Parathyroid adenoma (tissue), 2 donors: ENCODE results near the gene EFCAB11.

Source experiments
- H2AFZ ChIP-seq: fragments of 300-600 bp; sonication (generic); one replicate; pipeline ENCODE4 v1.7.0; 2017; ENCODE audit warnings: antibody characterized with exemption, mild to moderate bottlenecking
- H3K27ac ChIP-seq: fragments of 300-600 bp; sonication (generic); one replicate; pipeline ENCODE4 v1.7.0; 2017
- H3K27me3 ChIP-seq: fragments of 300-600 bp; sonication (generic); one replicate; pipeline ENCODE4 v1.7.0; 2017; ENCODE audit warnings: low read length; ENCODE audit not compliant: control insufficient read depth, insufficient read depth
- H3K36me3 ChIP-seq: fragments of 300-600 bp; sonication (generic); one replicate; pipeline ENCODE4 v1.7.0; 2017; ENCODE audit warnings: low read length; ENCODE audit not compliant: control insufficient read depth, insufficient read depth
- H3K4me1 ChIP-seq: fragments of 300-600 bp; sonication (generic); one replicate; pipeline ENCODE4 v1.7.0; 2017; ENCODE audit warnings: control low read depth
- H3K4me2 ChIP-seq: fragments of 300-600 bp; sonication (generic); one replicate; pipeline ENCODE4 v1.7.0; 2017; ENCODE audit warnings: low read length
- H3K4me3 ChIP-seq: fragments of 300-600 bp; sonication (generic); one replicate; pipeline ENCODE4 v1.7.0; 2017; ENCODE audit warnings: low read depth, low read length
- H3K79me2 ChIP-seq: fragments of 300-600 bp; sonication (generic); one replicate; pipeline ENCODE4 v1.7.0; 2017; ENCODE audit warnings: control low read depth
- H3K9ac ChIP-seq: fragments of 300-600 bp; sonication (generic); one replicate; pipeline ENCODE4 v1.7.0; 2017; ENCODE audit warnings: mild to moderate bottlenecking
- H3K9me3 ChIP-seq: fragments of 300-600 bp; sonication (generic); one replicate; pipeline ENCODE4 v1.7.0; 2017; ENCODE audit warnings: low read length; ENCODE audit not compliant: control insufficient read depth
- TF ChIP-seq, protein P1 (sequence below): fragments of 300-600 bp; sonication (generic); IDR thresholded peaks from one replicate; pipeline ENCODE4 v1.7.0; 2017; ENCODE audit warnings: antibody characterized with exemption, mild to moderate bottlenecking
- donor health status: primary hyperparathyroidism.

The EFCAB11 gene

DNA sequence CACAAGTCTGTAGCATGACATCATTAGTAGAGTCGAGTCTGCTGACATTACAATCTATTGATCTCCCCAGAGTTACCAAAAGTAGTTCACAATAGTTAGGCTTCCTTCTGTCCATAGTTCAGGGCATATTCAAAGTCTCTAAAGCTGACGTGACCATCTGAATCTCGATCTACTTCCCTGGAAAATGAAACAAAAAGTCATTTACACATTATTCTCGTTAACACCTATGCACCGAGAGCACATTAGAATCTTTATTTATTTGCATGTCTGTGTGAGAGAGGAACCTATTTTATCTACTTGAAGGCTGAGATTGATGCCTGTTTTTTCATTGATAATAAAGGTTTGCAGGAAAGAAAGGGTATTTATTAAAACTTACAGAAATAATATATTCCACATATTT, 157.4 kb downstream of the EFCAB11 start:
- H3K9me3 ChIP-seq: no peaks in the 10 kb centered on the region
- H3K27ac ChIP-seq: no peak overlapping the region
- no peak overlapping the region for H3K4me3 ChIP-seq
- H3K4me2 ChIP-seq: no peak overlapping the region
- H3K79me2 ChIP-seq: no peaks in the 10 kb centered on the region
- TF ChIP-seq, protein P1, sequence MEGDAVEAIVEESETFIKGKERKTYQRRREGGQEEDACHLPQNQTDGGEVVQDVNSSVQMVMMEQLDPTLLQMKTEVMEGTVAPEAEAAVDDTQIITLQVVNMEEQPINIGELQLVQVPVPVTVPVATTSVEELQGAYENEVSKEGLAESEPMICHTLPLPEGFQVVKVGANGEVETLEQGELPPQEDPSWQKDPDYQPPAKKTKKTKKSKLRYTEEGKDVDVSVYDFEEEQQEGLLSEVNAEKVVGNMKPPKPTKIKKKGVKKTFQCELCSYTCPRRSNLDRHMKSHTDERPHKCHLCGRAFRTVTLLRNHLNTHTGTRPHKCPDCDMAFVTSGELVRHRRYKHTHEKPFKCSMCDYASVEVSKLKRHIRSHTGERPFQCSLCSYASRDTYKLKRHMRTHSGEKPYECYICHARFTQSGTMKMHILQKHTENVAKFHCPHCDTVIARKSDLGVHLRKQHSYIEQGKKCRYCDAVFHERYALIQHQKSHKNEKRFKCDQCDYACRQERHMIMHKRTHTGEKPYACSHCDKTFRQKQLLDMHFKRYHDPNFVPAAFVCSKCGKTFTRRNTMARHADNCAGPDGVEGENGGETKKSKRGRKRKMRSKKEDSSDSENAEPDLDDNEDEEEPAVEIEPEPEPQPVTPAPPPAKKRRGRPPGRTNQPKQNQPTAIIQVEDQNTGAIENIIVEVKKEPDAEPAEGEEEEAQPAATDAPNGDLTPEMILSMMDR: no peak
- H3K36me3 ChIP-seq: no peaks in the 10 kb centered on the region
- no peaks in the 10 kb centered on the region for H3K4me1 ChIP-seq
- H2AFZ ChIP-seq: no peak overlapping the region
- H3K9ac ChIP-seq: no peak overlapping the region
- no peaks in the 10 kb centered on the region for H3K27me3 ChIP-seq

DNA sequence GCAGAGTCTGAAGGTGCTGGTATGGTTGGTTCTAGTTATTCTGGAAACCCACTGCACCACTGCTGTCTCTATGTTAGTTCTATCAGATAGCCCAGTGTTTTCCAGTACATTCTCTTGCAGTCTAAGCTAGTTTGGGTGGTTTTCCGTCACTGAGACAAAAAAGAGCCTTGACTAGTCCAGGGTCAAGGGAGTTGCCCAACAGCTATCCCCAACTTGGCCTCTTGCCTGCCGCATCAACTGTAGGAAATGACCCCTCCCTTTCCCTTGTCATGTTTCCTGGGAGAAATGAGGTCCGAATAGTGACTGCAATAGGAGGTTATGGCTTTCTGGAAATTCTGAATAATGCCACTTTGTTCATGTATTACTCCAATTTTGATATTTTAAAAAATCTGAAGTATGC, 160.4 kb downstream of the EFCAB11 start:
- Histone ChIP-seq H3K79me2 (no peaks in the 10 kb centered on the region), H3K9me3 (no peaks in the 10 kb centered on the region), H3K27ac (no peak overlapping the region), H3K4me1 (no peaks in the 10 kb centered on the region), H3K9ac (no peak overlapping the region), H3K4me2 (no peak overlapping the region), H3K36me3 (no peaks in the 10 kb centered on the region), H3K27me3 (no peaks in the 10 kb centered on the region), H3K4me3 (no peak overlapping the region), H2AFZ (no peak overlapping the region)
- TF ChIP-seq, protein P1: no peak

- Histone ChIP-seq H3K4me2 (no peak overlapping the region), H3K9ac (no peak overlapping the region), H2AFZ (no peak overlapping the region), H3K9me3 (no peaks in the 10 kb centered on the region), H3K4me1 (no peaks in the 10 kb centered on the region), H3K27me3 (no peaks in the 10 kb centered on the region), H3K36me3 (no peaks in the 10 kb centered on the region), H3K79me2 (no peaks in the 10 kb centered on the region), H3K4me3 (no peak overlapping the region), H3K27ac (no peak overlapping the region)
- TF ChIP-seq, protein P1: no peak
These were observed 161.2 kb downstream of the EFCAB11 start for GRCh38 chr14:89793367-89793716.

GRCh38 chr14:89792489-89793366, 161.8 kb downstream of the EFCAB11 start:
- H3K27me3 ChIP-seq: no peaks in the 10 kb centered on the region
- H3K27ac ChIP-seq: no peak overlapping the region
- no peaks in the 10 kb centered on the region for H3K36me3 ChIP-seq
- H2AFZ ChIP-seq: no peak overlapping the region
- no peak overlapping the region for H3K4me3 ChIP-seq
- no peaks in the 10 kb centered on the region for H3K9me3 ChIP-seq
- no peaks in the 10 kb centered on the region for H3K79me2 ChIP-seq
- H3K9ac ChIP-seq: no peak overlapping the region
- TF ChIP-seq, protein P1: no peak
- H3K4me2 ChIP-seq: no peak overlapping the region
- H3K4me1 ChIP-seq: no peaks in the 10 kb centered on the region

- Histone ChIP-seq H2AFZ (no peak overlapping the region), H3K27me3 (no peaks in the 10 kb centered on the region), H3K79me2 (no peaks in the 10 kb centered on the region), H3K27ac (no peak overlapping the region), H3K4me1 (no peaks in the 10 kb centered on the region), H3K9me3 (no peaks in the 10 kb centered on the region), H3K4me3 (no peak overlapping the region), H3K4me2 (no peak overlapping the region), H3K9ac (no peak overlapping the region), H3K36me3 (no peaks in the 10 kb centered on the region)
- TF ChIP-seq, protein P1: no peak
These were observed 167.0 kb downstream of the EFCAB11 start for GRCh38 chr14:89787525-89787924.
